ENCODE results near the gene CAPZB. TPM values are rescaled to one million over a fixed set of nuclear protein-coding genes. Genes with fewer than 3 reads are reported as not detected.
"Not testable (repeated sequence)": the region's sequence is repeated elsewhere in the genome, so short reads cannot be mapped to it uniquely, and the experiment has no call there.

The CAPZB gene
- total RNA-seq, 1 experiment from 2014 or later, result 491 TPM

GRCh38 chr1:19504796-19505692 is 19.7 kb upstream of the CAPZB start:
- H3K9me3 ChIP-seq (ENCODE audit: control insufficient read depth, insufficient read depth, low read depth, low read length), result no peaks in the 10 kb centered on the region
- 0 out of 2 replicates have a peak overlapping the region, but pooled peaks have one; percentile 10 for H3K27ac ChIP-seq (ENCODE audit: low read length)
- intact Hi-C loops (cut with micrococcal nuclease; ENCODE audit: unreplicated experiment), result no loop called here
- ChIA-PET CTCF (no interaction called here), POLR2A (no interaction called here)
- DNase-seq (ENCODE audit: low read depth, low spot score), result no peak
- H3K36me3 ChIP-seq (ENCODE audit: control insufficient read depth, insufficient read depth, low read length), result no peaks in the 10 kb centered on the region
- no peaks in the 10 kb centered on the region for H3K4me1 ChIP-seq (ENCODE audit: control insufficient read depth, insufficient read depth, low read length)
- ATAC-seq, result no peak
- TF ChIP-seq CTCF (IDR thresholded peaks at IDR 0.05) (no peak), SIN3A (IDR thresholded peaks at IDR 0.05; ENCODE audit: borderline replicate concordance, insufficient read depth, low read depth, low read length) (no peak), POLR2AphosphoS5 (IDR thresholded peaks at IDR 0.05; ENCODE audit: low read depth, low read length) (peak; percentile 51; the same call in 1 of the 2 replicates), TCF7L2 (IDR thresholded peaks at IDR 0.05; ENCODE audit: low read depth, low read length) (peak; percentile 74), REST (IDR thresholded peaks at IDR 0.05; ENCODE audit: insufficient read depth in 1 of 2, low read depth in 2 of 2, low read length in 1 of 2) (no peak)
- in situ Hi-C loops (cut with HindIII; ENCODE audit: low pct_unique_long_range_greater_than_20kb, low sequenced_read_pairs), result no loop called here
- H3K27me3 ChIP-seq (ENCODE audit: control insufficient read depth, insufficient read depth, low read length), result no peaks in the 10 kb centered on the region
- no peak overlapping the region for H3K4me3 ChIP-seq (ENCODE audit: low read depth in 2 of 2, low read length in 2 of 2)
- no TSS peak for BruUV-seq (replicated peaks)

- BruUV-seq (replicated peaks); H3K27ac ChIP-seq (ENCODE audit: low read length); POLR2A ChIA-PET; H3K4me3 ChIP-seq (ENCODE audit: low read depth in 2 of 2, low read length in 2 of 2); DNase-seq (ENCODE audit: low read depth, low spot score); H3K9me3 ChIP-seq (ENCODE audit: control insufficient read depth, insufficient read depth, low read depth, low read length); H3K36me3 ChIP-seq (ENCODE audit: control insufficient read depth, insufficient read depth, low read length); in situ Hi-C loops (cut with HindIII; ENCODE audit: low pct_unique_long_range_greater_than_20kb, low sequenced_read_pairs); CTCF ChIA-PET; H3K4me1 ChIP-seq (ENCODE audit: control insufficient read depth, insufficient read depth, low read length); H3K27me3 ChIP-seq (ENCODE audit: control insufficient read depth, insufficient read depth, low read length); intact Hi-C loops (cut with micrococcal nuclease; ENCODE audit: unreplicated experiment): not testable (repeated sequence)
- 0 out of 2 replicates have a peak, but pooled peaks have one; percentile 35 for ATAC-seq
Observed at GRCh38 chr1:19502284-19502683, 16.9 kb upstream of the CAPZB start.

DNA sequence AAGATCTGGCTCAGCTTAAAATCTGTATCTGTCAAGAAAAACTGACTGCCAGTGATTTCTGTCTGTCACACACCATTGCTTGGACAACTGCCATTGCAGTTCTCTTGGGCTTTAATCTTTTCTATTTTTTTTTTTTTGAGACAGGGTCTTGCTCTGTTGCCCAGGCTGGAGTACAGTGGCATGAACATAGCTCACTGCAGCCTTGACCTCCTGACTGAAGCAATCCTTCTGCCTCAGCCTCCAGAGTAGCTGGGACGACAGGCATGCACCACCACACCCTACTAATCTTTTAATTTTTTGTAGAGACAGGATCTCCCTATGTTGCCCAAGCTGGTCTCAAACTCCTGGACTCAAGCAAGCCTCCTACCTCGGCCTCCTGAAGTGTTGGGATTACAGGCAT is 14.5 kb upstream of the CAPZB start:
- BruUV-seq (replicated peaks); H3K27me3 ChIP-seq (ENCODE audit: control insufficient read depth, insufficient read depth, low read length); H3K9me3 ChIP-seq (ENCODE audit: control insufficient read depth, insufficient read depth, low read depth, low read length); DNase-seq (ENCODE audit: low read depth, low spot score); in situ Hi-C loops (cut with HindIII; ENCODE audit: low pct_unique_long_range_greater_than_20kb, low sequenced_read_pairs); CTCF ChIA-PET; H3K36me3 ChIP-seq (ENCODE audit: control insufficient read depth, insufficient read depth, low read length); H3K4me3 ChIP-seq (ENCODE audit: low read depth in 2 of 2, low read length in 2 of 2); ATAC-seq; intact Hi-C loops (cut with micrococcal nuclease; ENCODE audit: unreplicated experiment); H3K4me1 ChIP-seq (ENCODE audit: control insufficient read depth, insufficient read depth, low read length); H3K27ac ChIP-seq (ENCODE audit: low read length): not testable (repeated sequence)
- POLR2A ChIA-PET, result interaction anchor here (1.4 kb wide), 1 partner anchor 103 kb away, joined by 3 read pairs; no protein-coding TSS in a partner anchor

DNA sequence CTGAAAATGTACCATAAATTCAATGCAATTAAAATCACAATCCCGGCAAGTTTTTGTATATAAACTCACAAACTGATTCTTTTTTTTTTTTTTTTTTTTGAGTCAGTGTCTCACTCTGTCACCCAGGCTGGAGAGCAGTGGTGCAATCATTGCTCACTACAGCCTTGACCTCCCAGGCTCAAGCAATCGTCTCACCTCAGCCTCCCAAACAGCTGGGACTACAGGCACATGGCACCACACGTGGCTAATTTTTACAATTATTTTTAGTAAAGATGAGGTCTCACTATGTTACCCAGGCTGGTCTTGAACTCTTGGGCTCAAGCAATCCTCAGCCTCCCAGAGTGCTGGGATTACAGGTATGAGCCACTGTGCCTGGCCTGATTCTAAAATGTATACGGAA is 12.1 kb upstream of the CAPZB start:
- DNase-seq (ENCODE audit: low read depth, low spot score); in situ Hi-C loops (cut with HindIII; ENCODE audit: low pct_unique_long_range_greater_than_20kb, low sequenced_read_pairs); H3K36me3 ChIP-seq (ENCODE audit: control insufficient read depth, insufficient read depth, low read length); H3K27ac ChIP-seq (ENCODE audit: low read length); BruUV-seq (replicated peaks); intact Hi-C loops (cut with micrococcal nuclease; ENCODE audit: unreplicated experiment); H3K4me1 ChIP-seq (ENCODE audit: control insufficient read depth, insufficient read depth, low read length); H3K4me3 ChIP-seq (ENCODE audit: low read depth in 2 of 2, low read length in 2 of 2); ATAC-seq; H3K9me3 ChIP-seq (ENCODE audit: control insufficient read depth, insufficient read depth, low read depth, low read length); CTCF ChIA-PET; H3K27me3 ChIP-seq (ENCODE audit: control insufficient read depth, insufficient read depth, low read length): not testable (repeated sequence)
- POLR2A ChIA-PET, result interaction anchor here (0.6 kb wide), 1 partner anchor 29 kb away, joined by 9 read pairs; no protein-coding TSS in a partner anchor
